Ureter (tissue), 1 donor: ENCODE results near the gene THRB. TPM values are rescaled to one million over a fixed set of nuclear protein-coding genes. Genes with fewer than 3 reads are reported as not detected.
"Not testable (repeated sequence)": the region's sequence is repeated elsewhere in the genome, so short reads cannot be mapped to it uniquely, and the experiment has no call there.

Experiments
- DNase-seq: peaks from one replicate; pipeline ENCODE4 v3.0.0-alpha.2; 2020; ENCODE audit warnings: low spot score
- total RNA-seq: library from RNA; stranded (reverse); gene quantifications from one replicate; pipeline ENCODE4 v1.2.4, GENCODE V29; 2023
- donor health status: DM: yes; HTN: yes; CAD: no.

THRB gene
- total RNA-seq, 1 donor from 2014 or later, result 36.8 TPM

DNA sequence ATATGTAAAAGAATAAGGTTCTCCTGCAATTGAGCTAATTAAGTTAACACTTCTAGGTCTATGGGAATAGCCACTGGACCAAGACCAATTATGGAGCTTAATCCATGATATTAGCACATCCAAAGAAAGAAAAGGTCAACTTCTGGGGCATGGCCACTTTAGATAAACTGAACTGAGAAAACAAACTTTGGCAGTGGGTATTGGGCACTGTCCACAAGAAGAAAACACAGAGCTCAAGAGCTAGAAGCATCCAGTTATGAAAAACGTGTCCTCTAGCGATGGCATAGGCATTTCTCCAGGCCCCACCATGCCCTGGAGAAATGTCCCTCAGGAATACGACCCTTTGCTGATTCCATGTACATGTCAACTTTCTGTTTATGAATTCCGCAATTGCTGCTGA lies 87.8 kb downstream of the THRB start:
- DNase-seq, result no peak

DNA sequence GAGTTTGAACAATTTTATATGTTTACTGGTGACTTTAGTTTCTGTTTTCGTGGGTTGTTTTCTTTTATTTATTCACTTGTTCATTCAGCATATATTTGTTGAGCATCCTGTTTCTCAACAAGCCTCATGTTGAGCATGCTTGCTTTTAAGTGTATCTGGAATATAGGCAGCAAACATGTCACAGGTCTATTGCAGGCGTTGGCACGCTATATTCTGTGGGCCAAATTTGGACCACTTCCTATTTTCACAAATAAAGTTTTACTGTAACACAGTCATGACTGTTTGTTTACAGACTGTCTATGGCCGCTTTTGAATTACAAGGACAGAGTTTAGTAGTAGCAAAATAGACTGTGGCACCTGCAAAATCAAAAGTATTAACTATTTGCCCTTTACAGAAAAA lies 89.6 kb downstream of the THRB start:
- DNase-seq, result no peak

DNA sequence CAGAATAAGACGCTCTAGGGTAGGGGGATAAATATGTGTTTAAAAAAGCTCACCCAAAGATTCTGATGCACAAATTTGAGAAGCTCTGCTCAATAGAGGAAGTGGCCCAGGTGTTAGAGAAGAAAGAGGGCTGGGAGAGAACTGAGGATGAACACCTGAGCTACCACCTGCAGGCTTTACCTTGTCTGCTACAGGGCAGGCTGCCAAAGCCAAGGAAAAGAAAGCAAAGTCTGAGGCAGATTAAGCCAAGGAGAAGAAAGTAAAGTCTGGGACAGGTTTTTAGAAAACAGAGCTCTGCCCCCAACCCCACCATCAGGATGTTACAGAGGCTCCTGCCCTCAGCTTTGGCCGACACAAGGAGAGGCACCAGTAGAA lies 92.9 kb downstream of the THRB start:
- no peak for DNase-seq

DNA sequence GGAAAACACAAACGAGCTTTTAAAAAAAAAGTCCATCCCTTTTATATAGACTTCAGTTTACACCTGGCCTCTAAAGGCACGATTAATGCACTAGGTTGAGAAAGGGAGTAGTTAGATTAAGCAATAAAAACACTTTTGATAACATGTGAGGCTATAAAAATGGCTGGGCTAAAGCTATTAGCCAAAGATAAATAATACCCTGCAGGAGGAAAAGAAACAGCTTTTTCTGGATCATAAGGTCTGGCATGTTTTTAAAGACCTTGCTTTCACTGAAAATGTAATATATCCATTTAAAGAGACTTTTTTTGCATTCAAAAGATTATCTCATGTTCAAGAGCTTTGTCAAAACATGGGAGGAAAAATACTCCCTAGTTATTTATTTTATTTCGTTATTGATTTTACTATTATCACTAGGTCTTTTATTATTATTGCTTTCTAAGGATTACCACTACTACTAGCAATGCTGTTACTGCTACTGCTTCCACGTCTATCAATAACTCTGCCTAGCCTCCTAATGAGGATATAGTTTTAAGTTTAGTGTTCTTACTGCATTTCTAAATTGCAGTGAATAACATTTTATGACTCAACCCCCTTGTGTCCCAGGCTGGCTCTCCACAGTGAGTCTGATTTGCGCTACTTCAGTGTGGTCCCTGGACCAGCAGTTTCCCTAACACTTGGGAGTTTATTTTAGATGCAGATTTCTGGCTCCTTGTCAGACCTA lies 93.4 kb downstream of the THRB start:
- DNase-seq, result no peak

GRCh38 chr3:24400450-24400849 lies 94.2 kb downstream of the THRB start:
- DNase-seq, result no peak

GRCh38 chr3:24400015-24400414 lies 94.6 kb downstream of the THRB start:
- no peak for DNase-seq

DNA sequence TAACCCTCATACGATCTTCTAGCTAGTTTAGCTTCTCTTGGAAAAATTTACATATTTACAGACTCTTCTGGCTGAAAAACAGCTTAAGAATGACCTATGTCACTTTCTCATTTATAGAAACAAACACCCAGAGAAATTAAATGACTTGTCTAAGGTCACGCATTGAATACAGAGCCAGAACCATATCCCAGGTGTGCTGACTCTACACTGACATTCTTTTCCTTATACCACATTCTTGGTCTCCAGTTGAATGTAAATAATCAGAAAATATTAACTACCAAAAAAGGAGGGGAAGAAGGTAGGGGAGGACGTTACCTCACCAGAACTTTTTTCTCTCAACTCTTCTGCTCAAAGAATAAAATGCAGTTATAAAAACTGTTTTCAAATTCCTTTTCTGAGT lies 95.0 kb downstream of the THRB start:
- DNase-seq, result no peak

DNA sequence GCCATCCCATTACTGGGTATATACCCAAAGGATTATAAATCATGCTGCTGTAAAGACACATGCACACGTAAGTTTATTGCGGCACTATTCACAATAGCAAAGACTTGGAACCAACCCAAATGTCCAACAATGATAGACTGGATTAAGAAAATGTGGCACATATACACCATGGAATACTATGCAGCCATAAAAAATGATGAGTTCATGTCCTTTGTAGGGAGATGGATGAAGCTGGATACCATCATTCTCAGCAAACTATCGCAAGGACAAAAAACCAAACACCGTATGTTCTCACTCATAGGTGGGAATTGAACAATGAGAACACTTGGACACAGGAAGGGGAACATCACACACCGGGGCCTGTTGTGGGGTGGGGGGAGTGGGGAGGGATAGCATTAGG lies 95.9 kb downstream of the THRB start:
- DNase-seq, result not testable (repeated sequence)

- DNase-seq, result no peak
Measured at GRCh38 chr3:24396338-24396737, 98.3 kb downstream of the THRB start.

DNA sequence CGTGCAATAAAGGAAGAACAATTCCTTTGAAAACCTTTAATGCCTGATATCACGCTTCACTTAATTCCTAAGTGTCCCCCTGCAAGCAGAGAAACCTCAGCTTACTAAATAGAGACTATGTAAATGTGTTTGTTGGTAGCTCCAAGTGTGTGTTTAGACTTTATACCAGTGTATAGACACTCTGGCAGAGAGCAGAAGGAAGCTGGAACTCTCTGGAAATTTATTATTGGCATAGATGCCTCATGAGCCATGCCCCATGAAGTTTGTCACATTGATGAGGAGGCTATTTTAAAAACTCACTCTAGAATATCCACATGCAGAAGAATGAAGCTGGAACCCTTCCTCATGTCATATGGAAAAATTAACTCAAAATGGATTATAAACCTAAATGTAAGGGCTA lies 99.9 kb downstream of the THRB start:
- DNase-seq, result no peak

DNA sequence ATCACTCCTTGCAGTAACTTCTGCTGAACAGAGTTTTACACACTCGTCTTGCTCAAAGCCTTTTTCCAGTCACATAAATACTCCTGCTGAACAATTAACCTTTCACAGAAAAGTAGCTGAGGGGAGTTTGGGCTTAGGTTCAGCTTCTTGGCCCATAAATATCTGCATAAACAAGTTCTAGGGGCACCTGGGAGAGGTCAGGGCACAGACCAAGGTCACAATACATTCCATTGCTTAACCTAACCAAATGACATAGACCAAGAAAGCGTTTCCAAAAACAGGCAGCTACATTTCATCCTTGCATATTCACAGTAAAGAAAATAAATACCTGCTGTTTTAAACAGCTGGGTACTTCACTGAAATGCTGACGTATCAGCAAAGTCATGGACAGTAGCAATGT lies 101.3 kb downstream of the THRB start:
- DNase-seq, result no peak

- DNase-seq, result no peak
Measured at GRCh38 chr3:24390169-24391130, 104.2 kb downstream of the THRB start.

- no peak for DNase-seq
Measured at GRCh38 chr3:24389108-24390090, 105.3 kb downstream of the THRB start.

DNA sequence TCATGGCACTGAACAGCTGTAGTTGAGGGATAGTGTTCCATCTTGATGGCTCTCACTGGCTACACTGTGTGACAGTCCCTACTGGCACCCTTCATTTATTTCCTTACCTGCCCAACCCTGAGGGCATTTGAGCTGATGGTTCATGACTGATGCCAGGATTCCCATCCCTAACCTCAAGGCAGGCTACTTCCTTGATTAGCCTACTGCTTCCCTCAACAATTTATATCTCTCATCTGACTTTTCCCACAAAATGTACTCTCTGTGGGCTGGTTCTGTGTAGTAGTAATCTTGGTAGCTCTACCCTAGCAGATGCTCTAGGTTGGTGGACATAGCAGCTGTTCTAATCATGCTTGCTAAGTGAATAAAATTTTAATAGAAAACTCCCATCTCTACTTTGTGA lies 106.0 kb downstream of the THRB start:
- DNase-seq, result no peak

DNA sequence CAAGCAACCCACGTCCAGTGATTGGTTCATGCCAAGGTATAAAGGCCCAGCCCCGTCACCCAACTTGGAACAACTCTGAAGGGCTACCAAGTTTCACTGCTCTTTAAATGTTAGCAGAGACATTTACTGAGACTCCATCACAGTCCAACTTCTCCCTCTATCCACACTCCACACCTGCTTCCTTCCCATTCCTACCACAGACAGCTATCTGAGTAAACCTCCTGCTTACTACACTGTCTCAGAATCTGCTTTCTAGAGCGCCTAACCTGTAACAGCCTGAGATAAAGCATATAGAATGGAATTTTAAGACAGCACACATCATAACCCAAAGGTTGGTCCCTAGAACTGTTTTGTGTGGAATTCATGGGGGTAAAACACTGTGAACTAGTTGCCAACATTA lies 106.5 kb downstream of the THRB start:
- DNase-seq, result no peak

DNA sequence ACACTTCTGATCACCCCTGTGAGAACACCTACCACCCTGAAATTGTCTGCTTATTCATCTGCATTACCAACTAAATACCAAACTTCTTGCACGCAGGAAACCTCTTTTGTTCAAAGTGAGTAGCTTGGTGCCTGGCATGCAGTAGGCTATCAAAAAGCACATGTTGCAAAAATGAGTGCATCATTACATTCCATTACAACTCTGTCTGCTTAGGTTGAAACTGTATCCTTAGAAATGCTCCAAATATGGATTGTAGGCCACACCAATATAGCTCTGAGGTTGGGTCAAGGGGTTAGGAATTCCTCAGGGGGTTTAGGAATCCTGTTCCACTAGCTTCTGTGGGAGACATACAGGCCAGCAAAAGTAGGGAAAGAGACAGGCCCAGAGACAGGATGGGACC lies 107.2 kb downstream of the THRB start:
- DNase-seq, result no peak

DNA sequence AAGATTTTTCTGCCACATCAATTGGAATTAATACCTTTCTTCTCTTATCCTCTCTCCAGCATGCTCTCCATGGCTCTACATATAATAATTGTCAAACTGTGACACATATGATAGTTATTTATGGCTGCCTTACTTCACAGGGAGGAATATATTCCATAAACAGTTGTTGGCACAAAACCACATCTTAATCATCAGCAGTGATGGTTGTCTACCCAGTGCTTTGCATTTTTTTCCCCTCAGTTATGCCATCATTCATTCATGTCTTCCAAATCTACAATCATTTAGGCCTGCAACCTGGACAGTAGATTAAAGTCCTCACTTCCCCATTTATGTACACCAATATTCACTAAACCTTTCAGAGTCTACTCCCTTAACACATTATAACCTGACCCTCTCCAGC lies 107.7 kb downstream of the THRB start:
- no peak for DNase-seq

DNA sequence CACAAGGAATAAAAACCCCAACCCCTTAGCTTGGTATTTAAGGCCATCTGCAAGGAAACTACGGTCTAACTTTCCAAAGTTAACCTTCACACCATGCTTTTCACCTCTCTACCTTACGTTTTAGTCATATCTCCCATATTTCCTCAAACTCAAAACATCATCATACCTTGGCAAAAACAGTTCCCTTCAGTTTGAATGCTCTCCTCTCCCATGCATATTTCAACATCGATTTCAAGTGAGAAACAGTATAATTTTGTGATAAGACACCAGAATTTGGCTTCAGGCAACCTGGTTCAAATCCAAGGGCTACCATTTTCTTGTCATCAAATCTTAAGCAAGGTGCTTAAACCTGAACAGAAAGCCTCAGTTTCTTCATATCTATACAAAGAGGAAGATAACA lies 108.2 kb downstream of the THRB start:
- DNase-seq, result no peak

GRCh38 chr3:24385012-24385615 lies 109.5 kb downstream of the THRB start:
- DNase-seq, result no peak

- no peak for DNase-seq
Measured at GRCh38 chr3:24382647-24383046, 112.0 kb downstream of the THRB start.

- DNase-seq, result no peak
Measured at GRCh38 chr3:24379936-24380335, 114.7 kb downstream of the THRB start.

DNA sequence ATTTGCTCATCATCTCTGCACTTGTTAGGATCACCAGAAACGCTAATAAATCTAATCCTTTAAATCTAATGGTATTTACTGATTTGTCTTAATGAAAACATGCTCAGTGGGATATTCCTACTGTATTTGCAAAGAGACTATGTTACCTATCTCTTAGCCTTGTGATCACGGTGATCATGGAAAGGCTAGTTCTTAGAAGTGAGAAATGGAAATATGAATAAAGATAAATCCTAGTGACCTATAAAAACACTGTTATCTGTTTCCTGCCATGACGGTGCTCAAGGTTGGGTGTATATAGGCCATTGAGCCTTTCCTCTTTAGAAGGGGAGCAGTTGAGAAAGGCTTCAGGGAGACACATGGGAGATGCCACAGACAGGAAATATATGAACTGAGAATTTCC lies 116.3 kb downstream of the THRB start:
- no peak for DNase-seq
